Medulla oblongata (tissue), 1 donor: ENCODE data around the gene NOM1.

ENCODE experiments used
- DNase-seq: peaks from one replicate; pipeline ENCODE4 v3.0.0-alpha.2; 2015; ENCODE audit errors: extremely low spot score

Gene NOM1

DNA sequence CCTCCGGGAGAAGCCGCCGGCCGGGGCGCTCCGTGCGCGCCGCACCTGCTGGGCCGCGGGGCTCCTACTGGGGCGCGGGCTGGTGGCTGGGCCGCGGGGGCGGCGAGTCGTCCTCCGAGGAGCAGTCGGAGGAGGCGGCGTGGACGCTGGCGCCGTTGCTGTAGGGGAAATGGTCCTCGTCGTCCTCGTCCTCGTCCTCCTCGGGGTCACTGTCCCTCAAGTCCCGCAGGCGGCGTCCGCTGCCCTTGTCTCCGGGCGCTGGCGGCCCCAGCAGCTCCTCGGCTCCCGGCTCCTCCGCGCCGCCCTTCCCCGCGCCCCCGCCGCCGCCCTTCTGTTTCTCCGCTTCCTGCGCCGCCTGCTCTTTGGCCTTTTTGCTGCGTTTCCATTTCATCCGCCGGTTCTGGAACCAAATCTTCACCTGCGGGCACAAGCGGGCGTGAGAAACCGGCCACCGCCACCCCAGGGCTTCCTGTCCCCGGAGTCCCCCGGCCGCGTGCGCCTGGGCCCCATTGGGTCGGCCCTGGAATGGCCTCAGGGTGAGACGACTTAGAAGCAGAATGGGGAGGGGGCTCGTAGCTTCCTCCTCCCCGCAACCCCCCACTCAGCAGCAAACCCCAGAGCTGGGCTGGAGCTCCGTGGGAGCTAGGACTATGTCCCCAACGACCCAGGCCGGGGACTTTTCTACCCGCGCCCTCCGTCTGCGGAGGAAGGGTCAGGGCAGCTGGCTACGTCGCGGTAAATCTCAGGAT lies 56.1 kb downstream of the NOM1 start:
- DNase-seq, result no peak

DNA sequence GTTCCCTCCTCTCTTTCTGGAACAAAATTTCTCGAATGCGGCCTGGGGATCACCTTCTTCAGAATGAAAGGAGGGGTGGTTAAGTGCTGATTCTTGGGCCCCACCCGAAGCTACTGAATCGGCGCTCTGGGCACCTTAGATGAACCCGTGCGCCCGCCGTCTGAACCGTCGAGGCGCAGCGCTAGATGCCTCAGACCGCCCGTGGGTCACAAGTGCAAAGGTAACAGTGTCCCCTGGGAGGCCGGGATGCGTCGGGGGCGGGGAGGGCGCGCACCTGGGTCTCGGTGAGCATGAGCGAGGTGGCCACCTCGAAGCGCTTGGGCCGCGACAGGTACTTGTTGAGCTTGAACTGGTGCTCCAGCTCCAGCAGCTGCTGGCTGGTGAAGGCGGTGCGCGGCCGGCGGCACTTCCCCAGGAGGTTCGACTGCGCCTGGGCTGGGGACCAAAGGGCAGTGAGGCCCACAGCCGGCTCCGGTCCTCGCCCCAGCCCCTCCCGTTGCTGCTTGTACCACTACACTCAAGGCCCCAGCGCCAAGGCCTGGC lies 56.8 kb downstream of the NOM1 start:
- DNase-seq, result no peak

DNA sequence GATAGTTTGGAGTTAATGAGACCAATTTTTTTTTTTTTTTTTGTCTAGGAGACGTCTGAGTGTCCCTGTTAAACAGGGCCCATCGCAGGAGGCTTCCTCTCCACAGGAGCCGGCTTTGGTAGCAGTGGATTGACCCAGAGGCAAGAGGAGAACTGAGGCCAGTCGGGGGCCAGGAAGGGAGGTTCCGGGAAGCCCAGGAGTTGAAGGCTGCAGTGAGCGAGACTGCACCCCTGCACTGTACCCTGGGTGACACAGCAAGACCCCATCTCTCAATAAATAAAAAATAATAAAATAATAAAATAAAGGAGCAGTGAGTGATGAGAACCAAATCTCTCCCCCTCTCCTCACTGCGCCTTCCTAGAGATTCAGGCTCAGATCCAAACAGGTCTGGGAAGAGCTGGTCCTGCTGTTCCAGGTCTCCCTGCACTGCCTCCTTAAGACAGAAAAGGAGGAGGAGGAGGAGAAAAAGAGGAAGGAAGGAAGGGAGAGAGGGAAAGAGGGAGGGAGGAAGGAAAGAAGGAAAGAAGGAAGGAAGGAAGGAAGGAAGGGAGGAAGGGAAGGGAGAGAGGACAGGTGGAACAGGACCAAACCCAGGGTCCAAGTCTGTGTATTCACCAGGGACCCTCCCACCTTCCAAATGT lies 57.4 kb downstream of the NOM1 start:
- DNase-seq, result no peak

- DNase-seq, result no peak
Observed at GRCh38 chr7:157007470-157008066, 58.1 kb downstream of the NOM1 start.

GRCh38 chr7:157008206-157009169 lies 59.0 kb downstream of the NOM1 start:
- DNase-seq, result no peak

DNA sequence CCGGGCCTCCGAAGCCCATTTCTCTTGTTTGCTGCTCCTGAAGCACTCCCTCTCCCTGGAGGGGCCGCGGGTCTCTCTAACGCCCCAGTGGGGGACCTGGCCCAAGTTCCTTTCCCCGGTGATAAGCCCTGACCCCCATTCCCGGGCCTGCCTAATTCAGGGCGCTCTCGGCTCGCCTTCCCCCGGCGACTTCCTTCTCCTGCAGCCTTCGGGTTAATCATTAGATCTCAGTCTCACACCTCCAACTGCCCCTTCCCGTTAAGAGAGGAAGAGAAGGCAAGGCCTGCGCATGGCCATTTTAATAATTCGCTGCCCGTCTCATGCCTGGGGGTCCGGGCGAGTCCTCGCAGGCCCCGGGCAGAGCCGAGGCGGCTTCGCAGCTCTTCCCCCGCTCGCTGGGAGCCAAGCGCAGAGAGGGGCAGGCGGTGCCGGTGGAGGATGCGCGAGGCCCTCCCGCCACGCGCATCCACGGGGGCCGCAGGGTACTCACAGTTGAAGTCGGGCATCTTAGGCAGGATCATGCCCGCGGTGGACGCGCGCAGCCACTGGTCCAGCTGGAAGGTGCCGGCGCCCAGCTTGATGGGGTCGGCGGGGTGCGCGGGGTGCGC lies 59.8 kb downstream of the NOM1 start:
- no peak for DNase-seq

- no peak for DNase-seq
Observed at GRCh38 chr7:157009778-157010587, 60.5 kb downstream of the NOM1 start.

GRCh38 chr7:157010588-157011332 lies 61.2 kb downstream of the NOM1 start, which contains the start of gene MNX1:
TSS of gene MNX1 (minus strand) at chr7:157010663. CDS start at chr7:157010350, 313 bp downstream.
- DNase-seq, result no peak

- no peak for DNase-seq
Observed at GRCh38 chr7:157011333-157012112, 62.0 kb downstream of the NOM1 start.

DNA sequence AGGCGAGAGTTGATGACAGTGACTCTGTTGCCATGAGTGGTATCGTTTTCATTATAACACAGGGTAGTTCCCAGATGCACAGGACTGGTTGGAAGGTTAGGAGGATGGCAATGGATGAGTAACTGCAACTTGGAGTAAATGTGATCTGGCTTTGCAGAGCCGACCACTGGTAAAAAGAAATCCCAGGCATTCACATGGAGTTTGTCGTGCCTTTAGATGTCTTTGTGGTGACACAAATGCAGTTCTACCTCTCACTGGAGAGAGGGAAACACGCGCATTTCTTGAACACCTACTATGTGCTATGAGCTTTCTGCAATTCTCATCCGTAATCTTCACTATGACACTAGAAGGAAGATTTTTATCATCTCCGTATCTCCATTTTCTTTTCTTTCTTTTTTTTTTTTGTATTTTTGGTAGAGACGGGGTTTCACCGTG lies 62.6 kb downstream of the NOM1 start:
- no peak for DNase-seq

DNA sequence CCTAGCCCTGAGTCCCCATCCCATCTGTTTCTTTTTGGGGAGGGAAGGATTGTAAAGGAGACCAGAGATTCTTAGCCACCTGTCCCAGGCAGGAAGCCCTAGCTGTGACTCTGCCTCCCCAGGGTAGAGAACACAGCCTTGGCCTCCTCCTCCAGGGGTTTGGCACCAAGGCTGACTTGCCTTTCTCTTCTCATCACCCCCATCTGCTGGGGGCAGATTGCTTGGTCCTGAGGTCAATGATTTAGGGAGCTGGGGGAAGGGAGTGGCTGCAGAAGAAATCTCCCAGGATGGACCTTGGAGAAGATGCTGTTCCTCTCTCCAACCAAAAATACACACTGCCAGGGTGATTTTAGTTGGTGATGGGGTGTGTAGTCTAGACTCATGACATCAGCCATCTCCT lies 63.6 kb downstream of the NOM1 start:
- DNase-seq, result no peak

DNA sequence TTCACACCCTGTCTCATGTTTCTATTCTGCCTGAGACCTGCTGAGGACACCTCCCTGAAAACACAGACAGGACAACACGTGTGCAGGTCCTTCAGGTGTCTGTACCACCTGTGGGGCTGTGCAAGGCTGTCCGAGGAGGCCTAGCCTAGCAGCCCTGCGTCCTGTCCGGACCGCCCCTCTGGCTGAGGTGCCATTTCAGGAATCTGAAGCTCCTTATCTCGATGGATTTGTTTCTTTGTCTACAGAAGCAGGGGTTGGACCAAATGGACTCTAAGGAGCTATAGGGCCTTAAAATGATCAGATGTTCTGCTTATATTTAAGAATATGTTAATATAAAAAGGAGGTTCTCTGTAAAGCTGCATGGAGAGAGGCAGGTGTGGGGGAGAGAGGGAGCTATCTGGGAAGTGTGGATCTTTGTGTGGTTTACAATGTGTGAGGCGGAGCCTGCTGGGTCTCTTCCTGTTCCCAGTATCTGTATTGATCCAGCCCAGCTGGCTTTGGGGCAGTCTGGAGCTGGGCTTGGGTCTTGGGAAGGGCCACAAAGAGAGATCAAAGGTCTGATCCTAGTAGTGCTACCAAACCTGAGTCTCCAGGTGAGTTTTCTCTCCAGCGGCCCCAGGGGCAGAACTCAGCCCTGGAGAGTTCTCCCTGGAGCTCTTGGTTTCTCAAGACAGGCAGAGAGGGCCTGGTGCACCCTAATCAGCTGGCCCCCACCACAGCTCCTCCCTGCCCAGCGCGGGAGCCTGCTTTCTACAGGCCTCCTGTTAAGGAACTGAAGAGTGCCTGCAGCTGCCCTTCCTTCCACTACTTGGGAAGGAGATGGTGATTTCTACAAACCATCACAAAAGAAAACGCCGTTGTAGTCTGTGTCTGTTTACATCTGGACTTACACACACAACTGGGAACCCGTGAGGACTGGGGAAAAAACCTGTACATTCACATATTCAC lies 64.4 kb downstream of the NOM1 start:
- no peak for DNase-seq

- DNase-seq, result no peak
Observed at GRCh38 chr7:157014635-157015555, 65.4 kb downstream of the NOM1 start.

GRCh38 chr7:157016024-157016351 lies 66.5 kb downstream of the NOM1 start:
- no peak for DNase-seq

GRCh38 chr7:157016352-157017041 lies 67.0 kb downstream of the NOM1 start:
- no peak for DNase-seq

GRCh38 chr7:157017149-157017548 lies 67.6 kb downstream of the NOM1 start:
- DNase-seq, result no peak
